ENCODE data around the gene ACTMAP. TPM values are rescaled to one million over a fixed set of nuclear protein-coding genes. Genes with fewer than 3 reads are reported as not detected.
A peak's percentile ranks its signal among the peaks of the same experiment; 100 is the strongest.

The ACTMAP gene
- total RNA-seq, 2 experiments from 2014 or later, result 5.0 to 54.8 TPM

DNA sequence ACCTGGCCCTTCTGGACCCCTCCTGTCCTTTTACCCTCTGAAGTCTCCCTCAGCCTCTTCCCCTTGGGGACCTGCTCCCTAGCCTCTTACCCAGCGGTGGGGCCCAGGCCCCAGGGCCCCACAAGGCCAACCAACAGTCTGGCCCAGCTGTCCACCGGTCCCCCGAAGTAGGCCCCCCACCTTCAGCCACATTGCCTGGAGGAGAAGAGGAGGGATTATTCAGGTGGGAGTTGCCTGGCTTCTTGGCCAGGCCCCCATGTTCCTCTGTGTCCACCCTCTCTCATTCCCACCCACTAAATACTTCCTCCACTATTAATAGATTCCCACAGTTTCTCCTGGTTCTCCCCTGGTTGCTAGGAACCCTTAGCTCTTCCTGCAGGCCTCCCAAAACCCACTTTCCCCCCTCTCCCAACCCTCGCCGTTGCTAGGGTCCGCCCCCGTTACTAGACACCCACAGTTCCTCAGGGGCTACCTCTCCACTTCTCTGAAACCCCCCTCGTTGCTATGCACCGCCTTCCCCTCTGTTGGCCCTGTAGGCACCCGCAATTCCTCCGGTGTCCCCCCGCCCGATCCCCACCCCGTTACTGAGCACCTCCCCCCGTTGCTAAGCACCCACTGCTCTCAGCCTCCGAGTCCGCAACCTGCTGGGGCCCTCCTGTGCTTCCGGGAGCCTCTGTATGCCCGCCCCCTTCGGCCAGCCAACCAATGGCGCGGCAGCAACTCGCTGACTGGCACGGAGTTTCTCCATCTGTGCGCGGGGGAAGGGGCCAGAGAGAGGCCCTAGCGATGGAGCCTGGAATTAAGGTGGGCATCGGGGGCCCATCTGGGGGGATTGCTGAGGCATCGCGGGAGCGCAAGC, 35.6 kb downstream of the ACTMAP start:
- no peaks in the 10 kb centered on the region for H4K20me1 ChIP-seq (ENCODE audit: insufficient read depth, low read length)
- BruUV-seq (replicated peaks), result no TSS peak
- H3K9me3 ChIP-seq (ENCODE audit: low read length), result no peaks in the 10 kb centered on the region
- H3K4me1 ChIP-seq (ENCODE audit: insufficient read depth, low read length, poor library complexity, severe bottlenecking), result peaks cover 36% of the 10 kb centered on the region
- H3K79me2 ChIP-seq (ENCODE audit: insufficient read depth, low read depth, low read length), result peaks cover 25% of the 10 kb centered on the region
- peaks cover 14% of the 10 kb centered on the region; the same call in 1 of the 2 replicates for H3K36me3 ChIP-seq (ENCODE audit: insufficient read depth, low read length)
- ChIA-PET CTCF (ENCODE audit: unreplicated experiment) (interaction anchor here (0.5 kb wide), 1 partner anchor 16 kb away, joined by 3 read pairs; no protein-coding TSS in a partner anchor), POLR2A (no interaction called here)
- peak overlapping the region; percentile 70 for H3K4me3 ChIP-seq (ENCODE audit: low read depth, low read length, poor library complexity, severe bottlenecking)
- TF ChIP-seq EZH2phosphoT487 (IDR thresholded peaks at IDR 0.05; ENCODE audit: borderline replicate concordance, low read depth, low read length), result no peak
- TF ChIP-seq, protein P1, sequence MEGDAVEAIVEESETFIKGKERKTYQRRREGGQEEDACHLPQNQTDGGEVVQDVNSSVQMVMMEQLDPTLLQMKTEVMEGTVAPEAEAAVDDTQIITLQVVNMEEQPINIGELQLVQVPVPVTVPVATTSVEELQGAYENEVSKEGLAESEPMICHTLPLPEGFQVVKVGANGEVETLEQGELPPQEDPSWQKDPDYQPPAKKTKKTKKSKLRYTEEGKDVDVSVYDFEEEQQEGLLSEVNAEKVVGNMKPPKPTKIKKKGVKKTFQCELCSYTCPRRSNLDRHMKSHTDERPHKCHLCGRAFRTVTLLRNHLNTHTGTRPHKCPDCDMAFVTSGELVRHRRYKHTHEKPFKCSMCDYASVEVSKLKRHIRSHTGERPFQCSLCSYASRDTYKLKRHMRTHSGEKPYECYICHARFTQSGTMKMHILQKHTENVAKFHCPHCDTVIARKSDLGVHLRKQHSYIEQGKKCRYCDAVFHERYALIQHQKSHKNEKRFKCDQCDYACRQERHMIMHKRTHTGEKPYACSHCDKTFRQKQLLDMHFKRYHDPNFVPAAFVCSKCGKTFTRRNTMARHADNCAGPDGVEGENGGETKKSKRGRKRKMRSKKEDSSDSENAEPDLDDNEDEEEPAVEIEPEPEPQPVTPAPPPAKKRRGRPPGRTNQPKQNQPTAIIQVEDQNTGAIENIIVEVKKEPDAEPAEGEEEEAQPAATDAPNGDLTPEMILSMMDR (conservative IDR thresholded peaks at IDR 0.05; ENCODE audit: low read length), result no peak
- no peaks in the 10 kb centered on the region for H3K9me2 ChIP-seq (ENCODE audit: insufficient read depth, low read length)
- intact Hi-C loops (cut with micrococcal nuclease; ENCODE audit: unreplicated experiment), result loop anchor here (1.0 kb wide), 1 partner anchor 36 kb away; the partner anchor contains the start of gene ACTMAP
- DNase-seq (ENCODE audit: low spot score), result peak; percentile 93
- peak overlapping the region; percentile 72 for H3K27ac ChIP-seq (ENCODE audit: low read depth, low read length, poor library complexity, severe bottlenecking)
- peak overlapping the region; percentile 85 for H3K4me2 ChIP-seq (ENCODE audit: low read length)
- peak overlapping the region; percentile 54; the same call in 1 of the 2 replicates for H2AFZ ChIP-seq (ENCODE audit: low read length)

DNA sequence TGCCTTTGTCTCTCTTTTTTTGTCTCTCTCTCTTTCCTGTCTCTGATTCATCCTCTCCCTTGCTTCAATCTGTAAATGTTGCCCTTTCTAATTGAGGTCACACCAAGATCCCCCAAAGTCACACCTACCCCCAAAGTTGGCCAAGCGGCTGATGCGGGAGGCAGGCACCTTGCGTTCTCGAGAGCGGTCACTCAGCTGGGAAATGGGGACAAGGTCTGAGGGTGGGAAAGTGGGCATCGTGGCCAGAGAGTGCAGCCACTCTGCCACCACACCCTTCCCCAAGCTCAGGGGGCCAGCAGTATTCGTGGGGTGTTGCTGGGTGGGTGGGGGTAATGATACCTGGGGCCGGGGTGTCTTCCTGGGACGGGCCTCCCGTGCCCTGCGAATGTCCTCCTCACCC, 36.3 kb downstream of the ACTMAP start:
- Histone ChIP-seq H3K4me1 (ENCODE audit: insufficient read depth, low read length, poor library complexity, severe bottlenecking) (peaks cover 29% of the 10 kb centered on the region), H3K4me3 (ENCODE audit: low read depth, low read length, poor library complexity, severe bottlenecking) (peak overlapping the region; percentile 70), H3K36me3 (ENCODE audit: insufficient read depth, low read length) (peaks cover 21% of the 10 kb centered on the region; the same call in 1 of the 2 replicates), H3K79me2 (ENCODE audit: insufficient read depth, low read depth, low read length) (peaks cover 25% of the 10 kb centered on the region), H3K4me2 (ENCODE audit: low read length) (peak overlapping the region; percentile 85), H2AFZ (ENCODE audit: low read length) (no peak overlapping the region), H3K9me2 (ENCODE audit: insufficient read depth, low read length) (no peaks in the 10 kb centered on the region), H4K20me1 (ENCODE audit: insufficient read depth, low read length) (no peaks in the 10 kb centered on the region), H3K9me3 (ENCODE audit: low read length) (no peaks in the 10 kb centered on the region), H3K27ac (ENCODE audit: low read depth, low read length, poor library complexity, severe bottlenecking) (no peak overlapping the region)
- no peak for DNase-seq (ENCODE audit: low spot score)
- ChIA-PET POLR2A (no interaction called here), CTCF (ENCODE audit: unreplicated experiment) (no interaction called here)
- no peak for TF ChIP-seq EZH2phosphoT487 (IDR thresholded peaks at IDR 0.05; ENCODE audit: borderline replicate concordance, low read depth, low read length)
- TF ChIP-seq, protein P1 (conservative IDR thresholded peaks at IDR 0.05; ENCODE audit: low read length), result no peak
- intact Hi-C loops (cut with micrococcal nuclease; ENCODE audit: unreplicated experiment), result no loop called here
- BruUV-seq (replicated peaks), result no TSS peak

DNA sequence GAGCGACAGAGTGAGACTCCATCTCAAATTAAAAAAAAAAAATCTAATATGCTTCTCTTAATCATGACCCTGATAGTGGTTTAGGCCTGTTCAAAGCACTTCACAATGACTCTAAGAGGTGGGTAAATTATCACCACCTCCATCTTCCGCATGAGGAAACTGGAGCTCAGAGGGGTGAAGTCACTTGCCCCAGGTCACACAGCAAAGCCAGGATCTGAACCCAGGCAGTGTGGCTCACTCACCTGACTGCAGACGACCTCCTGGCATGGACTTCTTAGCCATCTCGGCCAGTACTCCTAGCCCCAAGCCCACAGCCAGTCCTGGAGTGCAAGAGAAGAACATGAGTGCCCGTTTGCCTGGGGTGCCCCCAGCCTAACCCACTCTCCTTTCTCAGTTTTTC, 40.5 kb downstream of the ACTMAP start:
- no TSS peak for BruUV-seq (replicated peaks)
- CTCF ChIA-PET (ENCODE audit: unreplicated experiment), result no interaction called here

More for the DNA sequence above, 40.5 kb downstream of the ACTMAP start:
- Histone ChIP-seq H3K9me2 (ENCODE audit: insufficient read depth, low read length) (no peaks in the 10 kb centered on the region), H3K4me2 (ENCODE audit: low read length) (no peak overlapping the region), H4K20me1 (ENCODE audit: insufficient read depth, low read length) (no peaks in the 10 kb centered on the region), H3K9me3 (ENCODE audit: low read length) (no peaks in the 10 kb centered on the region), H2AFZ (ENCODE audit: low read length) (no peak overlapping the region), H3K27ac (ENCODE audit: low read depth, low read length, poor library complexity, severe bottlenecking) (no peak overlapping the region), H3K79me2 (ENCODE audit: insufficient read depth, low read depth, low read length) (peaks cover 3% of the 10 kb centered on the region; the same call in 1 of the 2 replicates), H3K4me1 (ENCODE audit: insufficient read depth, low read length, poor library complexity, severe bottlenecking) (peaks cover 9% of the 10 kb centered on the region), H3K36me3 (ENCODE audit: insufficient read depth, low read length) (peaks cover 41% of the 10 kb centered on the region), H3K4me3 (ENCODE audit: low read depth, low read length, poor library complexity, severe bottlenecking) (no peak overlapping the region)
- intact Hi-C loops (cut with micrococcal nuclease; ENCODE audit: unreplicated experiment), result no loop called here
- TF ChIP-seq, protein P1 (conservative IDR thresholded peaks at IDR 0.05; ENCODE audit: low read length), result no peak
- TF ChIP-seq EZH2phosphoT487 (IDR thresholded peaks at IDR 0.05; ENCODE audit: borderline replicate concordance, low read depth, low read length), result no peak
- no peak for DNase-seq (ENCODE audit: low spot score)
- POLR2A ChIA-PET, result no interaction called here

Data from OCI-LY7 (cell line).